ENCODE results near the gene PPAT. TPM values are rescaled to one million over a fixed set of nuclear protein-coding genes. Genes with fewer than 3 reads are reported as not detected.
"Not testable (repeated sequence)": the region's sequence is repeated elsewhere in the genome, so short reads cannot be mapped to it uniquely, and the experiment has no call there.

PPAT gene
- total RNA-seq, 1 experiment from 2014 or later = 53.2 TPM

GRCh38 chr4:56389558-56389957, 45.9 kb downstream of the PPAT start:
- no peak for DNase-seq (ENCODE audit: low spot score)
- in situ Hi-C loops (cut with HindIII; ENCODE audit: low sequenced_read_pairs) = no loop called here

GRCh38 chr4:56388306-56388705, 47.1 kb downstream of the PPAT start:
- peak; percentile 5 for DNase-seq (ENCODE audit: low spot score)
- in situ Hi-C loops (cut with HindIII; ENCODE audit: low sequenced_read_pairs) = no loop called here

GRCh38 chr4:56387023-56388001, 48.1 kb downstream of the PPAT start, which contains the start of gene AASDH:
AASDH (minus strand) TSS chr4:56387491; CDS start chr4:56384299, 3,192 bp downstream.
- DNase-seq (ENCODE audit: low spot score) = peak; percentile 93
- in situ Hi-C loops (cut with HindIII; ENCODE audit: low sequenced_read_pairs) = no loop called here

- DNase-seq (ENCODE audit: low spot score) = no peak
- in situ Hi-C loops (cut with HindIII; ENCODE audit: low sequenced_read_pairs) = no loop called here
Observed at GRCh38 chr4:56386091-56386490, 49.3 kb downstream of the PPAT start.

- no peak for DNase-seq (ENCODE audit: low spot score)
- in situ Hi-C loops (cut with HindIII; ENCODE audit: low sequenced_read_pairs) = no loop called here
Observed at GRCh38 chr4:56375458-56375857, 60.0 kb downstream of the PPAT start.

- in situ Hi-C loops (cut with HindIII; ENCODE audit: low sequenced_read_pairs) = no loop called here
- no peak for DNase-seq (ENCODE audit: low spot score)
Observed at GRCh38 chr4:56374956-56375355, 60.5 kb downstream of the PPAT start.

- DNase-seq (ENCODE audit: low spot score) = no peak
- in situ Hi-C loops (cut with HindIII; ENCODE audit: low sequenced_read_pairs) = no loop called here
Observed at GRCh38 chr4:56372774-56373173, 62.6 kb downstream of the PPAT start.

- in situ Hi-C loops (cut with HindIII; ENCODE audit: low sequenced_read_pairs) = no loop called here
- peak; percentile 8 for DNase-seq (ENCODE audit: low spot score)
Observed at GRCh38 chr4:56371426-56372220, 63.8 kb downstream of the PPAT start.

- DNase-seq (ENCODE audit: low spot score) = no peak
- in situ Hi-C loops (cut with HindIII; ENCODE audit: low sequenced_read_pairs) = no loop called here
Observed at GRCh38 chr4:56370377-56370776, 65.0 kb downstream of the PPAT start.

GRCh38 chr4:56362981-56363380, 72.4 kb downstream of the PPAT start:
- in situ Hi-C loops (cut with HindIII; ENCODE audit: low sequenced_read_pairs); DNase-seq (ENCODE audit: low spot score): not testable (repeated sequence)

GRCh38 chr4:56360071-56360470, 75.3 kb downstream of the PPAT start:
- in situ Hi-C loops (cut with HindIII; ENCODE audit: low sequenced_read_pairs) = no loop called here

GRCh38 chr4:56356650-56357049, 78.8 kb downstream of the PPAT start:
- no peak for DNase-seq (ENCODE audit: low spot score)
- in situ Hi-C loops (cut with HindIII; ENCODE audit: low sequenced_read_pairs) = no loop called here

More at GRCh38 chr4:56360071-56360470, 75.3 kb downstream of the PPAT start:
- no peak for DNase-seq (ENCODE audit: low spot score)

- in situ Hi-C loops (cut with HindIII; ENCODE audit: low sequenced_read_pairs) = no loop called here
- no peak for DNase-seq (ENCODE audit: low spot score)
Observed at GRCh38 chr4:56348576-56348975, 86.8 kb downstream of the PPAT start.

- in situ Hi-C loops (cut with HindIII; ENCODE audit: low sequenced_read_pairs) = no loop called here
- DNase-seq (ENCODE audit: low spot score) = no peak
Observed at GRCh38 chr4:56345458-56345857, 90.0 kb downstream of the PPAT start.

Other genes starting within 250 kb of the PPAT start
- gene AASDH, start 48.1 kb downstream of the PPAT start, total RNA-seq (2014; rRNA removed; shearing (Covaris generic)) = 6.7 and 18.7 TPM in 2 replicates
- gene PAICS, start 645 bp upstream of the PPAT start, total RNA-seq (2014; rRNA removed; shearing (Covaris generic)) = 152 and 224 TPM in 2 replicates
- 23.8 and 51.6 TPM in 2 replicates for gene SRP72, start 32.0 kb upstream of the PPAT start, total RNA-seq (2014; rRNA removed; shearing (Covaris generic))
- gene ARL9, start 70.2 kb upstream of the PPAT start, total RNA-seq (2014; rRNA removed; shearing (Covaris generic)) = not detected in 2 replicates
- not detected in 2 replicates for gene HOPX, start 245.7 kb upstream of the PPAT start, total RNA-seq (2014; rRNA removed; shearing (Covaris generic))